NOMO-1 treated with DMSO at 0.1 percent for 48 hours (cell line): ENCODE results near the gene OPA1.

Experiments used
- DNase-seq: peaks from one replicate; lab custom pipeline; 2025; ENCODE audit not compliant: unreplicated experiment; lab: John Stamatoyannopoulos, UW

The OPA1 gene

GRCh38 chr3:193731656-193732055 lies 138.6 kb downstream of the OPA1 start:
- no peak for DNase-seq

DNA sequence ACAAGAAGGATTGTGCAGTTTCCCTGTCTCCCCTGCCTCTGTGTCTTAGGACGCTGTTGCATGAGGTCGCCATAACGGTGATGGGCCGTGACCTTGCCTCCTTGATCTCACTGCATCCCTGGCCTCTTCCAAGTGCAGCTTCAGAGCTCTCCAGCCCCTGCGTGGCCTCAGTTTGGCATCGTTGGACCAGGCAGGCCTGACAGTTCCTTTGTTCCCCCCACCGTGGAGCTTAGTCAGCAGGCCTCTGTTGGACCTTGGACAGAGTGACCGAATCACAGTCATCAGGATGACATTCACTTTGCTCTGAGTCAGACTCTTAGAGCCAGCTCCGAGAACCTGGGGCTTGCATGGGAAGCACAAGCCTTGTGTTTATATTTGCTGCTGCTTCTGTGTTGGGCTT lies 139.4 kb downstream of the OPA1 start:
- DNase-seq, result no peak

- no peak for DNase-seq
These were observed 139.8 kb downstream of the OPA1 start for GRCh38 chr3:193732827-193733226.

DNA sequence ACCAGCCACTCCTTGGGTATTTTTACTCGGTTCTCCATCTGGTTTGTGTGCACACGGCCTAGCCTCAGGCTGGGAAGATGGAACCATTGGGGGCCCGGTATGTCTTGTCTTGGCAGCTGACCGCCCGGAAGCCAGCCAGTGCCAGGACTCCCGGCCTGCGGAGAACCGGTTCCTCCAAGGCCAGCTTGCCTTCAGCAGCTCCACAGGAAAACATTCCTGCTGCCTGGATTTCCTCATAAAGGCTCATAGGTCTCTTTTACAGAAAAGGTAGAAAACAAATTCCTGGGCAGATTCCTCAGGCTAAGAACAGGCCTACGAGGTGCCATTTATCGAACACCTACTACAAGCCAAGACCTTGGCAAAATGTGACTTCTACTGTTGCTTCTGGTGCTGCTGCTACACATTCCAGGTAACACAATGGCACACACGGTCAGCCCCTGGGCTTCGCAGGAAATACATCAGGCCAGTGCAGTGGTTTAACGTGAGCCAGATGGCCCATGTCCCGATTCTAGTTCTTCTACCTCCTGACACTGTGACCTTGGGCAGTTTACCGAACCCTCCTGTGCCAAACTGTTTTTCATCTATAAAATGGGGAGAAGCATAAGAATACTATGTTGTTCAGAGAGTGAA lies 141.8 kb downstream of the OPA1 start:
- no peak for DNase-seq

GRCh38 chr3:193735850-193736249 lies 142.8 kb downstream of the OPA1 start:
- DNase-seq, result no peak

DNA sequence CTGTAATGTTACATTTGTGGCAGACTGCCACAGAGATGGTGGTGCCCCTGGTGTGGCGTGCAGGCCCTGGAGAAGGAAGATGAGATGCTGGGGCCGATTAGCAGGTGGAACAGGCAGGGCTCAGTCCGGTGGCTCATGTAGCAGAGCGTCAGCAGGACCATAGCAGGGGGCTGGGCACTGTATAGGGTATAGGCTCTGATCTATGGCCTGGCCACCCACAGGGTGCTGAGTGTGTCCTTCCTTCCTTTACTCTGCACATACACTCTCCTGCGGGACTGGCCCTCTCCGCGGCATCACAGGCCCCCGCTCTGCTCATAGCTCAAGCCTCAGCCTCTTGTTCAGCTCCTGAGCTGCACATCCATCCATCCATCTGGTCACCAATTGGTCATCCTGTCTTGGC lies 143.6 kb downstream of the OPA1 start:
- no peak for DNase-seq

GRCh38 chr3:193737191-193737751 lies 144.3 kb downstream of the OPA1 start:
- DNase-seq, result no peak

GRCh38 chr3:193742628-193743027 lies 149.6 kb downstream of the OPA1 start:
- no peak for DNase-seq

GRCh38 chr3:193743702-193744047 lies 150.7 kb downstream of the OPA1 start:
- peak; percentile 56 for DNase-seq

GRCh38 chr3:193744048-193744821 lies 151.2 kb downstream of the OPA1 start:
- DNase-seq, result no peak

GRCh38 chr3:193744822-193745684 lies 152.0 kb downstream of the OPA1 start:
- no peak for DNase-seq

- DNase-seq, result no peak
These were observed 153.8 kb downstream of the OPA1 start for GRCh38 chr3:193746832-193747231.
